ENCODE results near the gene TFPI. TPM values are rescaled to one million over a fixed set of nuclear protein-coding genes. Genes with fewer than 3 reads are reported as not detected.
A peak's percentile ranks its signal among the peaks of the same experiment; 100 is the strongest.

TFPI gene
- total and polyA plus RNA-seq, 3 experiments from 2014 or later = not detected

GRCh38 chr2:187447336-187447735 lies 106.9 kb downstream of the TFPI start:
- Mint-ChIP-seq H3K27ac (peak overlapping the region in 1 of 8 donors; percentile 43), H3K9me3 (peaks cover 0 to 4% (median 2%) of the 10 kb centered on the region in 5 donors), H3K4me1 (no peaks in the 10 kb centered on the region), H3K4me3 (no peak overlapping the region), H3K36me3 (no peaks in the 10 kb centered on the region), H3K27me3 (no peaks in the 10 kb centered on the region)
- POLR2A ChIA-PET = no interaction called here
- no peaks in the 10 kb centered on the region for H3K27me3 ChIP-seq (ENCODE audit: insufficient read depth, low read length, poor library complexity, severe bottlenecking)
- no peaks in the 10 kb centered on the region for H3K4me1 ChIP-seq (ENCODE audit: insufficient read depth, low read length)
- no peaks in the 10 kb centered on the region for H3K9me3 ChIP-seq (ENCODE audit: low read length)
- H3K4me3 ChIP-seq (ENCODE audit: low read length) = no peak overlapping the region
- no peak overlapping the region for H3K27ac ChIP-seq (ENCODE audit: low read depth, low read length)
- DNase-seq = no peak
- H3K36me3 ChIP-seq (ENCODE audit: insufficient read depth, low read length) = no peaks in the 10 kb centered on the region
- CTCF ChIA-PET = no interaction called here

GRCh38 chr2:187446711-187447110 lies 107.5 kb downstream of the TFPI start:
- Mint-ChIP-seq H3K9me3 (peaks cover 0 to 4% (median 0%) of the 10 kb centered on the region in 5 donors), H3K36me3 (no peaks in the 10 kb centered on the region), H3K27ac (no peak overlapping the region), H3K27me3 (no peaks in the 10 kb centered on the region), H3K4me3 (no peak overlapping the region), H3K4me1 (no peaks in the 10 kb centered on the region)
- ChIA-PET POLR2A (no interaction called here), CTCF (no interaction called here)
- Histone ChIP-seq H3K4me1 (ENCODE audit: insufficient read depth, low read length) (no peaks in the 10 kb centered on the region), H3K4me3 (ENCODE audit: low read length) (no peak overlapping the region), H3K36me3 (ENCODE audit: insufficient read depth, low read length) (no peaks in the 10 kb centered on the region), H3K27me3 (ENCODE audit: insufficient read depth, low read length, poor library complexity, severe bottlenecking) (no peaks in the 10 kb centered on the region), H3K27ac (ENCODE audit: low read depth, low read length) (no peak overlapping the region), H3K9me3 (ENCODE audit: low read length) (no peaks in the 10 kb centered on the region)
- DNase-seq = no peak

- Mint-ChIP-seq H3K4me3 (no peak overlapping the region), H3K4me1 (no peaks in the 10 kb centered on the region), H3K36me3 (no peaks in the 10 kb centered on the region), H3K27ac (no peak overlapping the region), H3K27me3 (no peaks in the 10 kb centered on the region), H3K9me3 (peaks cover 0 to 2% (median 0%) of the 10 kb centered on the region in 5 donors)
- ChIA-PET CTCF (no interaction called here), POLR2A (no interaction called here)
- DNase-seq = no peak
- Histone ChIP-seq H3K4me1 (ENCODE audit: insufficient read depth, low read length) (no peaks in the 10 kb centered on the region), H3K36me3 (ENCODE audit: insufficient read depth, low read length) (no peaks in the 10 kb centered on the region), H3K9me3 (ENCODE audit: low read length) (no peaks in the 10 kb centered on the region), H3K4me3 (ENCODE audit: low read length) (no peak overlapping the region), H3K27me3 (ENCODE audit: insufficient read depth, low read length, poor library complexity, severe bottlenecking) (no peaks in the 10 kb centered on the region), H3K27ac (ENCODE audit: low read depth, low read length) (no peak overlapping the region)
Measured at GRCh38 chr2:187445051-187445450, 109.2 kb downstream of the TFPI start.

GRCh38 chr2:187442778-187443177 lies 111.5 kb downstream of the TFPI start:
- H3K4me3 Mint-ChIP-seq = no peak overlapping the region

GRCh38 chr2:187442378-187442777 lies 111.9 kb downstream of the TFPI start:
- no peak for DNase-seq
- Mint-ChIP-seq H3K9me3 (no peaks in the 10 kb centered on the region), H3K4me3 (no peak overlapping the region), H3K27me3 (no peaks in the 10 kb centered on the region), H3K4me1 (no peaks in the 10 kb centered on the region), H3K36me3 (no peaks in the 10 kb centered on the region), H3K27ac (no peak overlapping the region)
- ChIA-PET POLR2A (no interaction called here), CTCF (no interaction called here)
- Histone ChIP-seq H3K27ac (ENCODE audit: low read depth, low read length) (no peak overlapping the region), H3K36me3 (ENCODE audit: insufficient read depth, low read length) (no peaks in the 10 kb centered on the region), H3K27me3 (ENCODE audit: insufficient read depth, low read length, poor library complexity, severe bottlenecking) (no peaks in the 10 kb centered on the region), H3K4me1 (ENCODE audit: insufficient read depth, low read length) (no peaks in the 10 kb centered on the region), H3K4me3 (ENCODE audit: low read length) (no peak overlapping the region), H3K9me3 (ENCODE audit: low read length) (no peaks in the 10 kb centered on the region)

More at GRCh38 chr2:187442778-187443177, 111.5 kb downstream of the TFPI start:
- Mint-ChIP-seq H3K36me3 (no peaks in the 10 kb centered on the region), H3K9me3 (no peaks in the 10 kb centered on the region), H3K27ac (no peak overlapping the region), H3K4me1 (no peaks in the 10 kb centered on the region), H3K27me3 (no peaks in the 10 kb centered on the region)
- Histone ChIP-seq H3K4me3 (ENCODE audit: low read length) (no peak overlapping the region), H3K4me1 (ENCODE audit: insufficient read depth, low read length) (no peaks in the 10 kb centered on the region), H3K27me3 (ENCODE audit: insufficient read depth, low read length, poor library complexity, severe bottlenecking) (no peaks in the 10 kb centered on the region), H3K36me3 (ENCODE audit: insufficient read depth, low read length) (no peaks in the 10 kb centered on the region), H3K9me3 (ENCODE audit: low read length) (no peaks in the 10 kb centered on the region), H3K27ac (ENCODE audit: low read depth, low read length) (no peak overlapping the region)
- ChIA-PET POLR2A (no interaction called here), CTCF (no interaction called here)
- no peak for DNase-seq

GRCh38 chr2:187440101-187440675 lies 114.0 kb downstream of the TFPI start:
- Mint-ChIP-seq H3K9me3 (no peaks in the 10 kb centered on the region), H3K4me1 (no peaks in the 10 kb centered on the region), H3K36me3 (no peaks in the 10 kb centered on the region), H3K4me3 (no peak overlapping the region), H3K27ac (no peak overlapping the region), H3K27me3 (no peaks in the 10 kb centered on the region)
- H3K27me3 ChIP-seq (ENCODE audit: insufficient read depth, low read length, poor library complexity, severe bottlenecking) = no peaks in the 10 kb centered on the region
- H3K27ac ChIP-seq (ENCODE audit: low read depth, low read length) = no peak overlapping the region
- no peak for DNase-seq
- no peak overlapping the region for H3K4me3 ChIP-seq (ENCODE audit: low read length)
- no peaks in the 10 kb centered on the region for H3K4me1 ChIP-seq (ENCODE audit: insufficient read depth, low read length)
- ChIA-PET POLR2A (no interaction called here), CTCF (no interaction called here)
- H3K36me3 ChIP-seq (ENCODE audit: insufficient read depth, low read length) = no peaks in the 10 kb centered on the region
- no peaks in the 10 kb centered on the region for H3K9me3 ChIP-seq (ENCODE audit: low read length)

GRCh38 chr2:187438455-187438854 lies 115.8 kb downstream of the TFPI start:
- Histone ChIP-seq H3K4me3 (ENCODE audit: low read length) (no peak overlapping the region), H3K4me1 (ENCODE audit: insufficient read depth, low read length) (no peaks in the 10 kb centered on the region), H3K27ac (ENCODE audit: low read depth, low read length) (no peak overlapping the region), H3K9me3 (ENCODE audit: low read length) (no peaks in the 10 kb centered on the region), H3K27me3 (ENCODE audit: insufficient read depth, low read length, poor library complexity, severe bottlenecking) (no peaks in the 10 kb centered on the region), H3K36me3 (ENCODE audit: insufficient read depth, low read length) (no peaks in the 10 kb centered on the region)
- Mint-ChIP-seq H3K4me3 (no peak overlapping the region), H3K27ac (no peak overlapping the region), H3K9me3 (no peaks in the 10 kb centered on the region), H3K36me3 (no peaks in the 10 kb centered on the region), H3K27me3 (no peaks in the 10 kb centered on the region), H3K4me1 (no peaks in the 10 kb centered on the region)
- DNase-seq = no peak
- CTCF ChIA-PET = no interaction called here
- POLR2A ChIA-PET = no interaction called here

- no peaks in the 10 kb centered on the region for H3K9me3 ChIP-seq (ENCODE audit: low read length)
- H3K36me3 ChIP-seq (ENCODE audit: insufficient read depth, low read length) = no peaks in the 10 kb centered on the region
- Mint-ChIP-seq H3K4me3 (no peak overlapping the region), H3K4me1 (no peaks in the 10 kb centered on the region), H3K9me3 (no peaks in the 10 kb centered on the region), H3K27me3 (no peaks in the 10 kb centered on the region), H3K27ac (no peak overlapping the region), H3K36me3 (no peaks in the 10 kb centered on the region)
- H3K27ac ChIP-seq (ENCODE audit: low read depth, low read length) = no peak overlapping the region
- H3K27me3 ChIP-seq (ENCODE audit: insufficient read depth, low read length, poor library complexity, severe bottlenecking) = no peaks in the 10 kb centered on the region
- no peak for DNase-seq
- H3K4me3 ChIP-seq (ENCODE audit: low read length) = no peak overlapping the region
- CTCF ChIA-PET = no interaction called here
- POLR2A ChIA-PET = no interaction called here
- H3K4me1 ChIP-seq (ENCODE audit: insufficient read depth, low read length) = no peaks in the 10 kb centered on the region
Measured at GRCh38 chr2:187435756-187436155, 118.5 kb downstream of the TFPI start.

GRCh38 chr2:187435078-187435477 lies 119.2 kb downstream of the TFPI start:
- H3K9me3 Mint-ChIP-seq = no peaks in the 10 kb centered on the region
- Histone ChIP-seq H3K27ac (ENCODE audit: low read depth, low read length) (no peak overlapping the region), H3K36me3 (ENCODE audit: insufficient read depth, low read length) (no peaks in the 10 kb centered on the region), H3K9me3 (ENCODE audit: low read length) (no peaks in the 10 kb centered on the region), H3K4me1 (ENCODE audit: insufficient read depth, low read length) (no peaks in the 10 kb centered on the region), H3K27me3 (ENCODE audit: insufficient read depth, low read length, poor library complexity, severe bottlenecking) (no peaks in the 10 kb centered on the region), H3K4me3 (ENCODE audit: low read length) (no peak overlapping the region)
- H3K36me3 Mint-ChIP-seq = no peaks in the 10 kb centered on the region
- POLR2A ChIA-PET = no interaction called here
- H3K27ac Mint-ChIP-seq = no peak overlapping the region
- no peak for DNase-seq
- no peaks in the 10 kb centered on the region for H3K4me1 Mint-ChIP-seq
- H3K4me3 Mint-ChIP-seq = no peak overlapping the region
- CTCF ChIA-PET = no interaction called here
- H3K27me3 Mint-ChIP-seq = no peaks in the 10 kb centered on the region

Data from CD8-positive, alpha-beta memory T cell (primary cell).